GM19395 (cell line): ENCODE results near the gene PINLYP.
"Not testable (repeated sequence)": the region's sequence is repeated elsewhere in the genome, so short reads cannot be mapped to it uniquely, and the experiment has no call there.

ENCODE experiments used
- ATAC-seq: cut with Tn5 transposase; IDR thresholded peaks from one replicate; pipeline ENCODE4 v1.9.1; 2021; ENCODE audit warnings: mild to moderate bottlenecking, moderate library complexity; ENCODE audit not compliant: unreplicated experiment

PINLYP gene

DNA sequence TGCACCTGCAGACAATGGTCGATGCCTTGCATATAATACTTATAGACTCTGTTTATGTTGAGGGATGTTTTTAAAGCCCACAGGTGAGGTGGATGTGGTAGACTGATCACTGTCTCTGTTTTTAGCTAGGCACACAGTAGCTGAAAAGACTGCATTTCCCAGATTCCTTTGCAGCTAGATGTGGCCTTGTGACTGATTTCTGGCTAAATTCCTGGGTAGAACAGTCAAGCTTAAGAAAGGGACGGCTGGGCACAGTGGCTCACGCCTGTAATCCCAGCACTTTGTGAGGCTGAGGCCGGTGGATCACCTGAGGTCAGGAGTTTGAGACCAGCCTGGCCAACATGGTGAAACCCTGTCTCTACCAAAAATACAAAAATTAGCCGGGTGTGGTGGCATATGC, 24.7 kb downstream of the PINLYP start:
- ATAC-seq, result not testable (repeated sequence)

DNA sequence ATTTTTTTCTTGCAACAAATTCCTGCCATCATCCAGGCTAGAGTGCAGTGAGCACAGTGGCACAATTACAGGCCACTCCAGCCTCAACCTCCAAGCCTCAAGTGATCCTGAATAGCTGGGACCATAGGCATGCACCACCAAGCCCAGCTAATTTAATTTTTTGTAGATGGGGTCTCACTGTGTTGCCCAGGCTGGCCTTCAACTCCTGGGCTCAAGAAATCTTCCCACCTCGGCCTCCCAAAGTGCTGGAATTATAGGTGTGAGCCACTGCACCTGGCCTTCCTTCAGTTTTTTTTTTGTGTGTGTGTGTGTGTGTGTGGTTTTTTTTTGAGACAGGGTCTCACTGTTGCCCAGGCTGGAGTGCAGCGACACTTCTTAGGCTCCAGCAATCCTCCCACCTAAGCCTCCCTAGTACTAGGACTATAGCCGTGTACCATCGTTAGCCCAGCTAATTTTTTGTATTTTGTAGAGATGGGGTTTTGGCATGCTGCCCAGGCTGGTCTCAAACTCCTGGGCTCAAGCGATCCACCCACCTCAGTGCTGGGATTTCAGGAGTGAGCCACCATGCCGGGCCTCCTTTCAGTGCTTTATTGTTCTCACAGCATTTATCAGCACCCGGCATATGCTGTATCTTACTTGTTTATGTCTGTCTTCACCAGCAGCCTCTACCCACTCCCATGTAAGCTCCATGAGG, 30.4 kb downstream of the PINLYP start:
- ATAC-seq, result no peak

- ATAC-seq, result no peak
These were observed 31.1 kb downstream of the PINLYP start for GRCh38 chr19:43606569-43607229.

- ATAC-seq, result no peak
These were observed 31.9 kb downstream of the PINLYP start for GRCh38 chr19:43607238-43608205.

DNA sequence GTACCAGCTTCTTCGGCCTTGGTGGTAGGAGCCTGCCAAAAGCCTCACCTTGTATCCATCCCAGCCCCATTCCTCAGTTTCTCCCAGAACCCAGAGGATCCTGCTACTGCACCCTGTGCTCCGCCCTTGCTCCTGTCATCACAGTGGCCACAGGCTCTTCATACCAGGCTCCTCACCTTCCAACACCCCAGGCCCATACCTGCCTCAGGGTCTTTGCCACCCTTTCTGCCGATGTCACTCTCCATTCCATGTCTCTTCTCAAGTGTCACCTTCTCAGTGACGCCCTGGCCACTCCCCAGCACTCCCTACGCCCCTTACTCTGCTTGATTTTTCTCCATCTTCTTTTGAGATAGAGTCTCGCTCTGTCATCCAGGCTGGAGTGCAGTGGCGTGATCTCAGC, 34.3 kb downstream of the PINLYP start:
- ATAC-seq, result no peak

DNA sequence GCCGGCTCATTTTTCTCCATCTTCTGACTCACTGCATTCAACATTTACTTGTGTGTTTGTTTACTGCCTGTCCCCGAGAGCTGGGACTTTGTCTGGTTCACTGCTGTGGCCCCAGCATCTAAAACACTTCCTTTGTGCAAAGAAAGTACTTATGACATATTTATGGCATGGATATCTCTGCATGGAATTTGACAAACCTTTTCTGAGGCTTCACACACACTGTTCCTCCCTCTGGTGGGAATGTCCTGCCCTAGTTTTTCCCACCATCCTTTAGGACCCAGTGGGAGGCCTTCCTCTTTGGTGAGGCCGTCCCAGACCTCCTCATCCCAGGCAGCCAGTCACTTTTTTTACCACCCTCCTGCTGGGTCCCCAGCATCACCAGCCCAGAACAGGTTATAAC, 34.9 kb downstream of the PINLYP start:
- no peak for ATAC-seq

GRCh38 chr19:43611788-43612187, 36.2 kb downstream of the PINLYP start, which contains the start of gene SRRM5:
Gene SRRM5 (plus strand): TSS chr19:43612088. CDS start chr19:43612122, 34 bp downstream.
- no peak for ATAC-seq

GRCh38 chr19:43612374-43612773, 36.8 kb downstream of the PINLYP start:
- no peak for ATAC-seq

GRCh38 chr19:43616306-43616705, 40.7 kb downstream of the PINLYP start:
- no peak for ATAC-seq

DNA sequence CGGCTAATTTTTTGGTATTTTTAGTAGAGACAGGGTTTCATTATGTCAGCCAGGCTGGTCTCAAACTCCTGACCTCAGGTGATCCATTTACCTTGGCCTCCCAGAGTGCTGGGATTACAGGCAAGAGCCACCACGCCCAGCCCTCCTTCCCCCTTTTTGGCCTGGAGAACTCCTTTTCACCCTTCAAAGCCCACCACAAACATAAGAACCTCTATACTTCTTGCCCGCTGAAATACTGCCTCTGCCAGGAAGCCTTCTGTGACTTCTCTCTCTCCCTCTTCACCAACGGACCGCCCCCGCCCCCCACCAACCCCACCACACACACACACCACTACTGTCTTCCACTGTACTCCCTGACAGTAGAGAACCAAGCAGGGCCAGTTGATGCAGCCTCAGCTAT, 41.4 kb downstream of the PINLYP start:
- no peak for ATAC-seq

DNA sequence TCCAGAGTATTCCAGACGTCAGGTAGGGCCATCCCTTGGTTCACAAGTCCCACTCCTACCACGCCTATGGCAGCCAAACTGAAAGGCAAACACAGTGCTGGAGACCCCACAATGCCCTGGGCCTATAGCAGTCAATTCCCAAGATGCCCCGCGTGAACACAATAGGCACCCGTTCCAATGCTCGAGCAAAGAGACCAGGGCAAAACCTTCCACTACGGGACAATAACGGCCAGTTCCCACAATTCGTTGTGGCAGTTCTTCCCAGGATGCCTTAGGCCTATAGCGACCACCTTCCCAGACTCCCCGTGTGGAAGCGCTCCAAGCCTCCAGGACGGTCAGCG, 43.3 kb downstream of the PINLYP start:
- peak; percentile 35 for ATAC-seq

DNA sequence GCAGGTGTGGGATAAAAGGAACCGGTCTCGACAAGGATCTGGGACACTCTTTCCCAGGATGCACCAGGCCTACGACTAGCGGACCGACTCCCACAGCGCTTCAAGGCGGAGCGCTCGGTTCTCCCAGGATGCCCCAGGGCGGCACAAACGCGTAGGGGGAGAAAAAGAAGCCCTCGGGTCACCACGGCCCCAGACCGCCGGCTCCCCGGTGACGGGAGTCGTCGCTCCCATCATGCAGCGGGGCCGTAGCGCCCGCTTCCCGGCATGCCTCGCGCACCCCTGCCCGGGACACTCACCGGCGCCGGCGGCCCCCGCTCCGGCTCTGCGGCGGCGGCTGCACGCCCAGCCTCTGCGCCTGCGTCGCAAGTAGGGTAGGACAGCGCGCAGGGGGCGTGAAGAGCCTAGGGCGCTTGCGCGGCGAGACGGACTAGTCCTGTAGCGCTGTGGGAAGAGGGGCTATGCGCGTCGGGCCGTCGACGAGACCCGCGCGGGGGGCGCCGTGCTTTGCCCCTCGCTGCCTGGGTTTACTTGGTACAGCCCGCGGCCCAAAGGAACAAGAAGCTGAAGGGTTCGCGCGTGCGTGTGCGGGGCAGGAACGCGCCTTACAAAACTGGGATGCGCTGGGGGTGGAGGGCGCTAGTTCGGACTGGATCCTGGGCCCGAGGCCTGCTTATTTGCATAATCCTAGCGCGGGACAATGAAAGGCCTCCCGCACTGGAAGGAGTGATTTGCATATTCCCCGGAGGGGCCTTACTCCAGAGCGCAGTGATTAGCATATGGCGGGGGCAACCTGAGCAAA, 43.9 kb downstream of the PINLYP start, which contains the start of gene ZNF428:
TSS of gene ZNF428 (minus strand) at position 368 of the 799 bp plus-strand sequence. CDS start 5,325 bp downstream, outside the sequence.
- peak; percentile 74 for ATAC-seq

DNA sequence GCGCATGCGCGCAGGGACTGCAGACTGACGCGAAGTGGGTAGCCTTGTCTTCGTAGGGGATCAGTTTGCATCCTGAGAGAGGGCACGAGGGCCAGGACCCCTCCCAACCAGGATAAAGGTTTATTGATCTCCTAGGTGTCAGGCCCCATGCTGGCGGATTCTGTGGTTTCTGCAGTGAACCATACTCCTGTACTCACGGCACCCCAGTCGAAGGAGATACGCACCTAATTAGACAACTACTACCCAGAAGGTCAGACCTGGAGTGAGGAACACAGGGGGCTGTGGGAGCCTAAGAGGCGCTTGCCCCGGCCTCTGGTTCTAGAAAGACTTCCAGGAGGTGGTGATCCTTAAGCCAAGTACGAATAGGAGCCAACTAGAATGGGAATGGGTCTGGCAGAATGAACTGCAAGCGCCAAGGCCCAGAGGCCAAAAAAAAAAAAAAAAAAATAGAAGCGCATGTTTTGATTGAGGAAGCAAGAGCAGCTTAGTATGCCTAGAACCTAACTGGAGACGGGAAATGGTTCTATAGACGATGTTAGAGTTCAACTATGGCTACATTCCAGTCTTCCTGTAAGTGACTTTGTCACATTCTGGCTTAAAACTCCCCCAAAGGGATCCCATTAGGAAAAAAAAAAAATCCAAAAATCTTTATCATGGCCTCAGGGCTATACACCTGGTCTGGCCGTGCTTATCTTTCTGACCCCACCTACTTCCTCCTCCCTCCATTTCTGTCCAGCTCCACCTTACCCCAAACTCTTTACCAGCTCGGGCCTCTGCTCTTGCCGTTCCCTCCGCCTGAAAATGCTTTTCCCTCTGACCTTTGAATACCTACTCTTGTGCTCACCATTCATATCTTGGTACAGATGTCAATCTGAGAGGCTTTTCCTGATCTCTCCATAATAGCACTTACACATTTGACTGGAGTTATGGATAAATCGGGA, 44.7 kb downstream of the PINLYP start:
- no peak for ATAC-seq

DNA sequence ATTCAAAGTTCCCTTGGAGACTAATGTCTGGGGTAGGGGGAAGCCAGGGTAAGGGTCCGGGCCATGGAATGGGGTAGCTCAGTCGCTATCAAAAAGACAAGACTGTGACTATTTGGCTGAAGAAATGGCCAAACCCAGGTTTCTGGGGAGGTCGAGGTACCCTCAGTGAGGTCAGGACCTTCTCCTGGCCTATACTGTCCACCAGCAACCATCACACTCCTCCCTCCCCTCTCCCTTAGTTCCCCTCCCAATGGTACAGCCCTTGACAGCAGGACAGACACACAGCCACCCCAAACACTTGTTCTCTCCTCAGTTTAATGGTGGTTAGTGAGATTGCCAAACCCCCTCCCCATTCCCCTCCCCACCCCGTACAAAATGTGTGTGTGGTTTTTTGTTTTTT, 46.5 kb downstream of the PINLYP start:
- ATAC-seq, result no peak

DNA sequence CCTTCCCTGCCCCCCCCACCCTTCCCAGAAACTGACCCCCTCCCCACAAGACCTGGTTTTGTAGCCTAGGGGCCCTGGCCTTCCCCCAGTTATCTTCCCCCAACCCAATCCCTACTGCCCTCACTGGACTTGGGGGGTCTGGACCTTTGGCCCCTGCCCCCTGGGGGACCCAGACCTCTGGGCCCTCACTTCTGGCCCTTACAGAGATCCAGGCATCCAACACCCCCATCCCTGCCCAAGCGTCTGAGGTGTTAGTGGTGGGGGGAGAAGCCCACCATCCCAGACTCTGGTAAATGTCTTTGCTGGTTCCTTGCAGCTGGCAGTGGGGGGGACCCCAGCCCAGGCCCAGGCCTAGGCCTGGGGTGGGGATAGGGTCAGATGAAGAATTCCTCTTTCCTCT, 47.4 kb downstream of the PINLYP start:
- ATAC-seq, result no peak

DNA sequence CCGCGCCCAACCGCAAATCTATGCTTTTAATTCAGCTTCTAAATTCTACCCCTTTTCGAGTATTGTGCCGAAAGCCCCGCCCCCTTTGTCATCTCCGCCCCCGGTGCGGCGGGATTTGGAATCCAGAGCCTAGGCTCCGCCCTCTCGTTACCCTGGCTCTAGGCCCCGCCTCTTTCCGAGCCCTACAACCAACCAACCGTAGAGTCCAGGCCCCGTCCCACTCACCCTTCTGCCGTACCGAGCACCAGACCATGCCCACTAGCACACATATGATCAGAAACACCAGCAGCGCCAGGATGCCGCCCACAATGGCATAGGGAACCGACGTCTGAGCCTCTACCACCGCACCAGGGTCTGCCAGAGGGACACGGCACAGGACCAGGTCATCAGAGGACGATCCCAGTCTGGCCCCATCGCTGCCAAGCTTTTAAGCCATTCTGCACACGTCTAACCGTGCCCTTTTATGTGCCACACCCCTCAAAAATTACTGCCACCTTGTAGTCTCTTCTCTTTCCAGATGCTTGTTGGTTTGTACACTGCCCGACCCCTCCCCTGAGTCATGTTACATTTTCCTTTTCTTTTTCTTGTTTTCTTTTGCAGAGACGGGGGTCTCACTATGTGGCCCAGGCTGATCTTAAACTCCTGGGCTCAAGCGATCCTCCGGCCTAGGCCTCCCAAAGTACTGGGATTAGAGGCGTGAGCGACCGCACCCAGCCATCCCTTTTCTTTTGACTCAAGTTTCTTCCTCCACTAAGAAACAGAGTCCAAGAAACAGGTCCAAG, 48.5 kb downstream of the PINLYP start:
- ATAC-seq, result no peak

GRCh38 chr19:43624933-43625332, 49.3 kb downstream of the PINLYP start:
- ATAC-seq, result no peak

DNA sequence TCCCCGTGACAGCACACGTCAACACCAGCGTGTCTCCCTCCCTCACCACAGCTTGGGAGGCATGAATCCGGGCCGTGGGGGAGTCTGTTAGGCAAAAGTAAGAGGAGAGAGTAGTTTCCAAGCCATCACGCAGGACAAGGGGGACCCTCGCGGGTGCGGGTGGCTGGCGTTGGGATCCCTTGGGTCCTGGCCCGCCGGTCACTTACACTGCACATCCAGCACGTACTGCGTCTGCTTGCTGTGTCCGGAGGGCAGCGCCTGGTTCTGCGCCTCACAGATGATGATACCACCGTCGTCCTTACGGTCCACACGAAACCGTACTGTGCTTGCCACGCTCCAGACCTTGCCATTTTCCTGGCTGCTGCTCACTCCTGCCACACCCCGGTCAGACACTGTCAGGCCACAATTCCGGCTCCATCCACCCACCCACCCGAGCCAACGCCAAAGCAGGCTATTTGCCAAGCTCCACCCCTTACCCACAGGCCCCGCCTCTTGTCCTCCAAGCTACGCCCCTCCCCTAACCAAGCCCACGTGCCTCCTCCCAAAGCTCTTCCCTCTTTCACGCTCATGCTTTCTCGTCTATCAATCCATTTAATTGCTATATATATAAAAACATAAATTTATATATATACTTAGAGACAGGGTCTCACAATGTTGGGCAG, 50.4 kb downstream of the PINLYP start:
- no peak for ATAC-seq
